ENCODE data around the gene DNAJC12.
"Not testable (repeated sequence)": the region's sequence is repeated elsewhere in the genome, so short reads cannot be mapped to it uniquely, and the experiment has no call there.

Gene DNAJC12

GRCh38 chr10:67801118-67801517 is 36.9 kb downstream of the DNAJC12 start:
- Histone ChIP-seq H3K27ac (no peak overlapping the region), H3K4me3 (no peak overlapping the region)

GRCh38 chr10:67794909-67795460 is 43.0 kb downstream of the DNAJC12 start:
- Histone ChIP-seq H3K4me3 (no peak overlapping the region), H3K27ac (no peak overlapping the region)

GRCh38 chr10:67794256-67794655 is 43.7 kb downstream of the DNAJC12 start:
- H3K4me3 ChIP-seq = no peak overlapping the region
- no peak overlapping the region for H3K27ac ChIP-seq

GRCh38 chr10:67793313-67793712 is 44.7 kb downstream of the DNAJC12 start:
- H3K27ac ChIP-seq = no peak overlapping the region
- H3K4me3 ChIP-seq = no peak overlapping the region

- no peak overlapping the region for H3K27ac ChIP-seq
- H3K4me3 ChIP-seq = no peak overlapping the region
Observed at GRCh38 chr10:67792653-67793052, 45.3 kb downstream of the DNAJC12 start.

- Histone ChIP-seq H3K27ac (no peak overlapping the region), H3K4me3 (no peak overlapping the region)
Observed at GRCh38 chr10:67790534-67791408, 47.2 kb downstream of the DNAJC12 start.

GRCh38 chr10:67789769-67790168 is 48.2 kb downstream of the DNAJC12 start:
- no peak overlapping the region for H3K27ac ChIP-seq
- no peak overlapping the region for H3K4me3 ChIP-seq

GRCh38 chr10:67788028-67788886 is 49.7 kb downstream of the DNAJC12 start:
- H3K27ac ChIP-seq = no peak overlapping the region
- H3K4me3 ChIP-seq = no peak overlapping the region

- Histone ChIP-seq H3K27ac (no peak overlapping the region), H3K4me3 (no peak overlapping the region)
Observed at GRCh38 chr10:67785098-67785497, 52.9 kb downstream of the DNAJC12 start.

GRCh38 chr10:67784474-67784873 is 53.5 kb downstream of the DNAJC12 start:
- H3K4me3 ChIP-seq = no peak overlapping the region
- H3K27ac ChIP-seq = no peak overlapping the region

GRCh38 chr10:67783606-67784294 is 54.2 kb downstream of the DNAJC12 start:
- Histone ChIP-seq H3K27ac (no peak overlapping the region), H3K4me3 (no peak overlapping the region)

- Histone ChIP-seq H3K4me3 (no peak overlapping the region), H3K27ac (no peak overlapping the region)
Observed at GRCh38 chr10:67782530-67782929, 55.5 kb downstream of the DNAJC12 start.

GRCh38 chr10:67780759-67781538 is 57.0 kb downstream of the DNAJC12 start:
- no peak overlapping the region for H3K4me3 ChIP-seq
- H3K27ac ChIP-seq = no peak overlapping the region

GRCh38 chr10:67780204-67780621 is 57.8 kb downstream of the DNAJC12 start:
- not testable (repeated sequence) for H3K27ac ChIP-seq, H3K4me3 ChIP-seq

GRCh38 chr10:67779465-67780203 is 58.4 kb downstream of the DNAJC12 start:
- no peak overlapping the region for H3K27ac ChIP-seq
- no peak overlapping the region for H3K4me3 ChIP-seq

- Histone ChIP-seq H3K4me3 (no peak overlapping the region), H3K27ac (no peak overlapping the region)
Observed at GRCh38 chr10:67776371-67776770, 61.6 kb downstream of the DNAJC12 start.

GRCh38 chr10:67775279-67775678 is 62.7 kb downstream of the DNAJC12 start:
- Histone ChIP-seq H3K27ac (no peak overlapping the region), H3K4me3 (no peak overlapping the region)

GRCh38 chr10:67772894-67773511 is 65.0 kb downstream of the DNAJC12 start:
- Histone ChIP-seq H3K27ac (no peak overlapping the region), H3K4me3 (no peak overlapping the region)

All from skin epidermis (tissue), 12 donors.